GM19438 (cell line): ENCODE measurements around the gene GRN.
"Not testable (repeated sequence)": the region's sequence is repeated elsewhere in the genome, so short reads cannot be mapped to it uniquely, and the experiment has no call there.

ENCODE experiments used
- ATAC-seq: cut with Tn5 transposase; IDR thresholded peaks from one replicate; pipeline ENCODE4 v1.9.1; 2021; ENCODE audit warnings: low read depth; ENCODE audit not compliant: unreplicated experiment

Gene GRN

GRCh38 chr17:44359458-44360143 lies 14.5 kb downstream of the GRN start:
- ATAC-seq = no peak

DNA sequence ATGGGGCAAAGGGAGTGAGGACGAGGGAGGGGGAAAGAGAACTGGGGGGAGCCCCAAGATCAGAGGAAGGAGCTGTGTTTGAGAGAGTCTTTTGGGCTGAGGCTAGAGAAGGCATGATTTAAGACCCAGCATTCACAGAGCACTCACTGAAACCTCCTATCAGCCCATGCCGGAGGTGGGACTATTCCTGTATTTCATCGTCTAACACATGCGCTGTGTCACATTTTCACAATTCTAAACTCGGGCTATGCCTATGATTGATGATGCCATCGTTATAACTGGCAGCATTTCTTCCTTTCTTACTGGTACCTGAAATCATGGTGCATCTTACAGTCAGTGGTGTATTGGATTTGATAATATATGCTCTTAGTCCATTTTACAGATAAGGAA lies 15.0 kb downstream of the GRN start:
- ATAC-seq = no peak

DNA sequence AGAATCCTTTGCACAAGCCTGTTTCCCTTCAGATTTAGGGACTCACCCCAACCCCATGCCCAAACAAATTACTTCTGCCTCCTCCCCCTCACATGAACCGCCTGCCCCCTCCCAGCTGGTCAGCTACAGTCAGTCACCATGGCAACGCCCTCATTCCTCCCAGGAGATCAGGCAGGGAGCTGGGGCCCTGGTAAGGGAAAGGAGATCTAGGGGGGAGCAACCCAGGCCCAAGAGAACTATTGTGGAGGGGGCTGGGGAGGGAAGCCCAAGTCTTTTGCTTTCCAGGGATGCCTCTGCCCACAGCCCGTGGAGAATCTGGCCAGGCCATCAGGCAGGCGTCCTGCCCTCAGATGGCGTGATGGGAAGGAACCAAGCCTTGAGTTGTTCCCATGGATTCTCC lies 15.7 kb downstream of the GRN start:
- no peak for ATAC-seq

DNA sequence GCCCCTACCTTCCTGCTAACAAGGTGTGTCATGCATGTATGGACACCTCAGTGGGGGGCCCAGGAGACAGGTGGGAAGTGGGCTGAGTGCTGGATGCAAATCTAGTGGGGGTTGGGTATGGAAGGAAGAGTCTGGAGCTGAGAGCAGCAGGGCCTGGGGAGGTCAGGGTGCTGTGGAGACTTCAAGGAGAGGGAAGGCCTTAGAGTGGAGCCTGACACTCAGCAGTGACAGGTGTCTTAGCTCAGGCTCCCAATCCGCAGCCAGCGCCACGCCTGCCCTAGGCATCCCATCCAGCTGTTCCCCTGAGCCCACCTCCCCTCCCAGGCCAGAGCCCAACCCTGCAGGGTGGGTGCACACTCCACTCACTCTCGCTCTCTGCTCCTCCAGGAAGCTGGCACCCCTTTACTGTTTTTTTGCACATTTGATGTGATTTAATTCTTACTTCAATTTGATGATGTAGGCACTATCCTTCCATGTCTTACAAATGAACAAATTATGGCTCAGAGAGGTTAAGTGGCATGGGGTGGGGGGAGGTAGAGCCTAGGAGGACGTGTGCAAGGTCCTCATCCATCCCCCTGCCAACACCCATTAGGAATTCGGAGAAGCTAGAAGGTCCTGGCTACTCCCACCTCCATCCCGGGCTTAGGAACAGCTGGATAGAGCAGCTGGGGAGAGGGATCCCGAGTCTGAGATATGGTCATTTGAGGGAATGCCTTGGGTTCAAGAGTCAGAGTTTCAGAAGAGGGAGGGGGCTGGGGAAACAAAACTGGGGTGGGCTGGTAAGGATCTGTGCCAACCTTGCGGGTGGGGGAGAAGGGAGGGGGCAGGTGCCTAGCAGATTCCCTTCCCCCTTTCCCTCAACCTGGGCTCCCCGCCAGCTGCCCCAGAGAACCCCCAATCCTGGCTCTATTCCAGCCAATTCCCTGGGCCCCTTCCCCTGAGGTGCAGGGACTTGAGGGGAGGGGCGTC lies 16.5 kb downstream of the GRN start:
- no peak for ATAC-seq

DNA sequence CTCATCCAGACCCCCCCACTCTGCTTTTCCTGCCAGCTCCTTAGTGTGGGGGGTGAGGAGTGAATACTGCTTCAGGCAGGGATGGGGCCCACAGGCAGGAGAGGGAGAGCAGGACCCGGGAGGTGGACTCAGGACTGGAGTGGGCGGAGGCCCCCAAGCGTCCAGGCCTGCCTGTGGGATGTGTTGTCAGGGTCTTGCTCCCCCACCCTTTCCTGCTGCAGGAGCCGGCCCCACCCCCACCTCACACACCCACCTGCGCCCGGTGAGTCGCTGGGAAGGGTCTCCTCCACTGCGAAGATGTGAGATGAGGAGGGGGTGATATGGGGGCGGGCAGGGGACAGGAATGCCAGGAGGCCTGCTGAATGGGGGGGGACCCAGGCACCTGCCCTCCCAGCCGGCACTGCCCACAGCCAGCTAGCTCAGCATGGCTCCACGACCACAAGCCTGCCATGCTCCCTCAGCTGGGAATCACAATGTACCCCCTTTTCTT lies 17.4 kb downstream of the GRN start:
- ATAC-seq = no peak

DNA sequence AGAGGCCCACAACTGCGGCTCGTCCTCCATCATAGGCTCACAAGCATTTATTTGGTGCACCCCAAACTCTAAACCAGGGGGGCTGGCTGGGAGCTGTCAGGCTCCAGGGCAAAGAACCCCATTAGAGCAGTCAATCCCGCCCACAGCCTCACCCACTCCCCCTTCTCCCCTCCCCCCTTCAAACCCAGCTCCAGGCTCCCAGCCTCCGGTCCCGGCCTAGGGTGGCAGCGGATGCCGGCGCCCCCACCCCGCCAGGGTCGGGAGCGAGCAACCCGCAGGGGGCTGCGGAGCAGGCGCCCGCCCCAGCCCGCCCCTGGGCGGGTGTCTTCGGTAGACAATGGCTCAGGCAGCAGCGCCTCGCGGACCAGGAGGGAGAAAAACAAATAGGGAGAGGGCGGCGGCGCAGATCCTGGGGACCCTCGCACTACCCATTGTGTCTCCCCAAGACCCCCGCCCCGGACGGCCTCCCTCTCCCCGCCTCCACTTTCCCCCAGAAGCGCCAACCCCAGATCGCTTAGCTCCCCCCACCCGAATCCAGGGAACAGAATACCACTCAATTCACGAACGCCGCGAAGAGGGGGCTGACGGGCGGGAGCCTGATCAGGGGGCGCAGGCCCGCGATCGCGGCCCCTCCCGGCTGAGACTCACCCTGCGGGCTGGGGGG lies 18.0 kb downstream of the GRN start:
- no peak for ATAC-seq

DNA sequence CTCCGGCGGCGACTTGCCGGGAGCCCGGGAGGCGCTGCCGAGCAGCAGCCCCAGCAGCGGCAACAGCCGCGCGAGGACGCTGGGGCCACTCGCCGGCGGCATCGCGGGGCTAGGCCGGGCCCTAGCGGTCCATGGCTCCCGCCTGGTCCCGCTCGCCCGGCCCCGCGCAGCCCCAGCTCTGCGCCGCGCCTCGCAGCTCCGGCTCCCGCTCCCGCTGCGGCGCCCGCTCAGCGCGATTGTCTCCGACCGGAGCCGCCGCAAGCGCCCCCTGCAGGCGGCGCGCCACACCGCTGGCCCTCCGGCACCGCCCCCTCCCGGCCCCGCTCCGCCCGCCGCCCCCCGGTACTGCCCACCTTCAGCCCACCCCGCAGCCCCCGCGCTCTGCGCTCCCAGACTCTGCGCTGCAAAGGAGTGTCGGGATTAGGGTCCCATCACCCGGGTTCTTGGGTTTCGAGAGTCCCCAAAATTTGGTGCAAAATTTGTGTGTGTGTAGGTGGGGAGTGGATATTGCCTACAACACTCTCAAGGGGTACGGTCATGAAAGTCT lies 18.6 kb downstream of the GRN start, which contains the start of gene FAM171A2:
Gene FAM171A2, minus strand, starts transcription at position 241 of the 547 bp plus-strand sequence. Its CDS starts 139 bp downstream, at position 102.
- ATAC-seq = no peak

- not testable (repeated sequence) for ATAC-seq
Measured at GRCh38 chr17:44365051-44365450, 19.9 kb downstream of the GRN start.

- no peak for ATAC-seq
Measured at GRCh38 chr17:44367231-44367979, 22.3 kb downstream of the GRN start.

DNA sequence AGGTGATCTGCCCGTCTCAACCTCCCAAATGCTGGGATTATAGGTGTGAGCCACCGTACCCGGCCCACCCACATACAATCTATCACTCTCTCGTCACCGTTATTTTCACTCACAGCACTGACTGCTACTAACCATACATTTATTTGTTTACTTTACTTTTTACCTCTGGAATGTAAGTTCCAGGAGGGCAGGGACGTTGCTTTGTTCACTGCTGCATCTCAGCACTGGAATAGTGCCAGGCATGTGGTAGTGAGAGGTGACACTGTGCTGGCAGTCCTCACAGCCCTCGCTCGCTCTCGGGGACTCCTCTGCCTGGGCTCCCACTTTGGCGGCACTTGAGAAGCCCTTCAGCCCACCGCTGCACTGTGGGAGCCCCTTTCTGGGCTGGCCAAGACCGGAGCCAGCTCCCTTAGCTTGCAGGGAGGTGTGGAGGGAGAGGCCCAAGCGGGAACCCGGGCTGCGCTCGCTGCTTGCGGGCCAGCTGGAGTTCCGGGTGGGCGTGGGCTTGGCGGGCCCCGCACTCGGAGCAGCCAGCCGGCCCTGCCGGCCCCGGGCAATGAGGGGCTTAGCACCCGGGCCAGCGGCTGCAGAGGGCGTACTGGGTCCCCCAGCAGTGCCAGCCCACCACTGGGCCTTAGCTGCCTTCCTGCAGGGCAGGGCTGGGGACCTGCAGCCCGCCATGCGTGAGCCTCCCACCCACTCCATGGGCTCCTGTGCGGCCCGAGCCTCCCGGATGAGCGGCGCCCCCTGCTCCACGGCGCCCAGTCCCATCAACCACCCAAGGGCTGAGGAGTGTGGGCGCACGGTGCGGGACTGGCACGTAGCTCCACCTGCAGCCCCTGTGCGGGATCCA lies 23.5 kb downstream of the GRN start:
- ATAC-seq = not testable (repeated sequence)

DNA sequence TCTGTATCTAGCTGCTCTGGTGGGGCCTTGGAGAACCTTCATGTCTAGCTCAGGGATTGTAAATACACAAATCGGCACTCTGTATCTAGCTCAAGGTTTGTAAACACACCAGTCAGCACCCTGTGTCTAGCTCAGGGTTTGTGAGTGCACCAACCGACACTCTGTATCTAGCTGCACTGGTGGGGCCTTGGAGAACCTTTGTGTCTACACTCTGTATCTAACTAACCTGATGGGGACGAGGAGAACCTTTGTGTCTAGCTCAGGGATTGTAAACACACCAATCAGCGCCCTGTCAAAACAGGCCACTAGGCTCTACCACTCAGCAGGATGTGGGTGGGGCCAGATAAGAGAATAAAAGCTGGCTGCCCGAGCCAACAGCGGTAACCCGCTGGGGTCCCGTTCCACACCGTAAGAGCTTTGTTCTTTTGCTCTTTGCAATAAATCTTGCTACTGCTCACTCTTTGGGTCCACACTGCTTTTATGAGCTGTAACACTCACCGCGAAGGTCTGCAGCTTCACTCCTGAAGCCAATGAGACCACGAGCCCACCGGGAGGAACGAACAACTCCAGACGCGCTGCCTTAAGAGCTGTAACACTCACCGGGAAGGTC lies 24.4 kb downstream of the GRN start:
- not testable (repeated sequence) for ATAC-seq

GRCh38 chr17:44372036-44372435 lies 26.9 kb downstream of the GRN start:
- ATAC-seq = no peak

GRCh38 chr17:44374306-44375195 lies 29.4 kb downstream of the GRN start:
- ATAC-seq = no peak

DNA sequence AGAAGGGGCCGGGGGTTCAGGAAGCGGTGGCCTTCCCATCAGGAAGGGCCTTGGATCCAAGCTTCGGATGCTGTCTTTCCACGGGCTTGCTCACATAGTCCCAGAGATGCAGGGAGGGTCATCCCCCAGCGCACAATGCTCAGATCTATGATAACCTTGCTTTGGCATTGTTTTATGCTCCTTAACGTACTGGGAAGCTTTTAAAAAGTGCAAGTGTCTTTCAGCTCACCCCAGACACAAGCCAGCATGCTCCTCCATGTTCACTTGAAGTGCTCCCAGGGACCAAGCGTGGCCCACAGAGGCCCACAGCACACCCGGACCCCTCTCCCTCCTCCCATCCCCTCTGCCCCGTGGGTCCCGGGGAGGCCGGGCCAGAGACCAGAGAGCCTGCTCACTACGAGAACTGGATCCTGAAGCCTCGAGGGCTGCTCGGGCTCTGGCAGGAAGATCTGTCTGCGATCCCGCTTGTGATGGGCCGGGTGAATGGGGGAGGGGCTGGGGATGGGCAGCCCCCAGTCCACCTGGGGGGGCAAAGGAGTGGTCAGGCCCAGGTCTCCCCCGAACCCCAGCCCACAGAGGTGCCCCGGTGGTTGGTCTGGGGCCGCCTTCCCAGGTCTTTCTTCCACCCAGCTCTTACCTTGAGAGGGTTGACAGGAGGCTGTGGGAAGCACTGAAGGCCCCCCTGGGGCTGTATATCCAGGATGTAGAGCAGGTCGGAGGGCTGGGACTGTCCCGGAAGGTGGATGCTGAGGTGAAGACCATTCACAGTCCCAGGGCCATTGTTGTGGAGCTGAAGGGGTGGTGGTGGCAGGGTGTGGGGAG lies 30.3 kb downstream of the GRN start:
- ATAC-seq = no peak

GRCh38 chr17:44376124-44376523 lies 31.0 kb downstream of the GRN start:
- no peak for ATAC-seq

- ATAC-seq = no peak
Measured at GRCh38 chr17:44376779-44377178, 31.7 kb downstream of the GRN start.

DNA sequence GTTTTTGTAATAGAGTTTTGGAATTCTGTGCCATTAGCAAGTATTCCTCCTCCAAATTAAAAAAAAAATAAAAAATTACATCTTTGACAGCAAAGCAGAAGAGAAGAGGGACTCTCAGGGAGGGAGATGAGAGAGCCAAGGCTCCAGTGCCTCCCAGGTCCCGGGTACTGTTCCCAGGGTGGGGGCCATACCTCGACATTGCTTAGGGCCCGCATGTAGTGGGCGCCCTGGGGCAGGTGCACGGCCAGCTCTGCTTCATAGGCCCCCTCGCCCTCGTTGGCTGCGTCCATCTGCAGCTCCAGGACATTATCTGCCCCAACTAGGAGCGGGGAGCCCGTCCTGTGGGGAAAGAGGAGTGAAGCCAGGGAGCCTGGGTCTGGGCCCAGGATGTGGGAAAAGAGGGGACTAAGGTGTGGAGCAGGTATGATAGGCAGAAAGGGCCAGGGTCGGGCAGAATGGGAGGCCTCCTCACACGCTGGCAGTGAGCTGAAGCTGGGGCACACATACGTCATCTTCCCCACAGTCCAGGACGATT lies 33.1 kb downstream of the GRN start:
- ATAC-seq = no peak
